Activated B cell treated with CpG ODN at 0.5 μM for 24 hours (primary cell): ENCODE data around the gene KDM1B. TPM values are rescaled to one million over a fixed set of nuclear protein-coding genes. Genes with fewer than 3 reads are reported as not detected.

Experiments used
- ATAC-seq: fragments of 200-7000 bp; cut with Tn5 transposase; one replicate; pipeline ENCODE4 v1.10.0; 2021; ENCODE audit warnings: low read depth, mild to moderate bottlenecking, moderate library complexity
- CTCF ChIA-PET: fragments of 350-600 bp; sonication (Branson Sonifier 250); formaldehyde crosslinking; loops from one replicate; lab custom pipeline; 2021; ENCODE audit warnings: antibody characterized with exemption; lab: Charles Lee
- POLR2A ChIA-PET: fragments of 350-600 bp; sonication (Branson Sonifier 250); formaldehyde crosslinking; loops from one replicate; lab custom pipeline; 2021; ENCODE audit warnings: antibody characterized with exemption; lab: Charles Lee
- DNase-seq: peaks from one replicate; pipeline ENCODE4 v3.0.0; 2022
- H3K27ac Mint-ChIP-seq: one replicate; pipeline ENCODE4 v1.8.0; 2020; ENCODE audit warnings: mixed read lengths
- H3K27me3 Mint-ChIP-seq: one replicate; pipeline ENCODE4 v1.8.0; 2021; ENCODE audit warnings: mixed read lengths
- H3K36me3 Mint-ChIP-seq: one replicate; pipeline ENCODE4 v1.8.0; 2021; ENCODE audit warnings: low read depth, mixed read lengths
- H3K4me1 Mint-ChIP-seq: one replicate; pipeline ENCODE4 v1.8.0; 2021; ENCODE audit warnings: mixed read lengths
- H3K4me3 Mint-ChIP-seq: one replicate; pipeline ENCODE4 v1.8.0; 2020; ENCODE audit warnings: mild to moderate bottlenecking, mixed read lengths
- H3K9me3 Mint-ChIP-seq: one replicate; pipeline ENCODE4 v1.8.0; 2020; ENCODE audit warnings: mixed read lengths
- CTCF ChIP-seq: fragments of 200-600 bp; IDR thresholded peaks from one replicate; pipeline ENCODE4 v1.8.0; 2022; ENCODE audit warnings: antibody characterized with exemption, mild to moderate bottlenecking
- intact Hi-C: fragments of 100-400 bp; cut with micrococcal nuclease; formaldehyde crosslinking; loops from one replicate; pipeline ENCODE4 v1.15.1; 2024
- total RNA-seq: library from RNA; stranded (reverse); gene quantifications from 2 replicates; pipeline ENCODE4 v1.2.3, GENCODE V29; 2022

Gene KDM1B
- total RNA-seq, 1 donor from 2014 or later = 21.0 TPM

GRCh38 chr6:18192026-18192425, 36.8 kb downstream of the KDM1B start:
- Mint-ChIP-seq H3K4me3 (no peak overlapping the region), H3K4me1 (peaks cover 4% of the 10 kb centered on the region), H3K9me3 (no peaks in the 10 kb centered on the region), H3K27me3 (no peaks in the 10 kb centered on the region), H3K27ac (no peak overlapping the region), H3K36me3 (peaks cover 63% of the 10 kb centered on the region)
- ATAC-seq (no peak), DNase-seq (no peak)
- CTCF ChIA-PET = no interaction called here
- intact Hi-C loops = no loop called here
- POLR2A ChIA-PET = interaction anchor here (0.9 kb wide), 1 partner anchor 67 kb away, joined by 3 read pairs; no protein-coding TSS in a partner anchor
- TF ChIP-seq CTCF = no peak

- Mint-ChIP-seq H3K27ac (no peak overlapping the region), H3K9me3 (no peaks in the 10 kb centered on the region), H3K36me3 (peaks cover 79% of the 10 kb centered on the region), H3K4me1 (no peaks in the 10 kb centered on the region), H3K27me3 (no peaks in the 10 kb centered on the region), H3K4me3 (no peak overlapping the region)
- ATAC-seq (no peak), DNase-seq (no peak)
- intact Hi-C loops = no loop called here
- POLR2A ChIA-PET = no interaction called here
- TF ChIP-seq CTCF = no peak
- CTCF ChIA-PET = no interaction called here
Measured at GRCh38 chr6:18203786-18204185, 48.6 kb downstream of the KDM1B start.

GRCh38 chr6:18204691-18205090, 49.5 kb downstream of the KDM1B start:
- H3K27ac Mint-ChIP-seq = no peak overlapping the region

GRCh38 chr6:18206591-18206990, 51.4 kb downstream of the KDM1B start:
- TF ChIP-seq CTCF = no peak
- no peaks in the 10 kb centered on the region for H3K27me3 Mint-ChIP-seq
- H3K9me3 Mint-ChIP-seq = no peaks in the 10 kb centered on the region
- ATAC-seq = no peak
- DNase-seq = no peak
- no peak overlapping the region for H3K27ac Mint-ChIP-seq
- POLR2A ChIA-PET = interaction anchor here (0.6 kb wide), 1 partner anchor 16 kb away, joined by 5 read pairs; no protein-coding TSS in a partner anchor
- no peak overlapping the region for H3K4me3 Mint-ChIP-seq
- intact Hi-C loops = no loop called here
- peaks cover 74% of the 10 kb centered on the region for H3K36me3 Mint-ChIP-seq
- CTCF ChIA-PET = no interaction called here
- H3K4me1 Mint-ChIP-seq = peaks cover 6% of the 10 kb centered on the region

More at GRCh38 chr6:18204691-18205090, 49.5 kb downstream of the KDM1B start:
- Mint-ChIP-seq H3K9me3 (no peaks in the 10 kb centered on the region), H3K4me3 (no peak overlapping the region), H3K4me1 (no peaks in the 10 kb centered on the region), H3K36me3 (peaks cover 81% of the 10 kb centered on the region), H3K27me3 (no peaks in the 10 kb centered on the region)
- no peak for TF ChIP-seq CTCF
- ChIA-PET CTCF (no interaction called here), POLR2A (no interaction called here)
- no peak for ATAC-seq
- intact Hi-C loops = no loop called here
- DNase-seq = no peak

- intact Hi-C loops = no loop called here
- Mint-ChIP-seq H3K36me3 (peaks cover 69% of the 10 kb centered on the region), H3K4me1 (peaks cover 7% of the 10 kb centered on the region), H3K27me3 (no peaks in the 10 kb centered on the region), H3K4me3 (no peak overlapping the region), H3K9me3 (no peaks in the 10 kb centered on the region), H3K27ac (no peak overlapping the region)
- ChIA-PET POLR2A (interaction anchor here (0.6 kb wide), 1 partner anchor 56 kb away, joined by 5 read pairs; no protein-coding TSS in a partner anchor), CTCF (no interaction called here)
- DNase-seq (no peak), ATAC-seq (no peak)
- TF ChIP-seq CTCF = no peak
Measured at GRCh38 chr6:18207438-18207837, 52.2 kb downstream of the KDM1B start.
